K562 (cell line): ENCODE results near the gene DRAXIN. TPM values are rescaled to one million over a fixed set of nuclear protein-coding genes. Genes with fewer than 3 reads are reported as not detected.

Experiments
- ATAC-seq: fragments of 200-7000 bp; cut with Tn5 transposase; 3 replicates; pipeline ENCODE4 v1.9.1; 2020; ENCODE audit warnings: moderate library complexity
- BruUV-seq: library from RNA; stranded (reverse); fragments of 400-500 nt; replicated peaks from 2 replicates; lab custom pipeline; 2021; lab: Mats Ljungman, UMichigan
- CTCF ChIA-PET: fragments of 300-600 bp; formaldehyde crosslinking; extraction: SDS; loops from one replicate; lab custom pipeline; 2021; ENCODE audit warnings: low intra/inter-chr PET ratio; lab: Yijun Ruan, JAX
- POLR2A ChIA-PET: fragments of 300-600, 350-650 bp; sonication (Branson Sonifier 250); formaldehyde crosslinking; extraction: SDS; loops from one replicate; lab custom pipeline; 2021; ENCODE audit warnings: antibody characterized with exemption, inconsistent platforms; lab: Yijun Ruan, JAX
- DNase-seq, 4 experiments: peaks; one replicate each; pipeline versions ENCODE4 v3.0.0 to v3.0.0-alpha.2; 2011 to 2018; ENCODE audit warnings: low spot score in 3 of 4, mixed read lengths in 3 of 4; ENCODE audit errors: extremely low read depth in 1 of 4
- FAIRE-seq: peaks from 2 replicates; lab custom pipeline; 2011; peaks lifted over from hg19 to GRCh38; lab: Jason Lieb, UNC
- H2AFZ ChIP-seq: 2 replicates; pipeline ENCODE4 v1.6.0; 2011; ENCODE audit warnings: low read depth, low read length, control low read depth, inconsistent platforms
- H3K27ac ChIP-seq: fragments of 200-600 bp; 3 replicates; pipeline ENCODE4 v1.8.0; 2011; ENCODE audit warnings: low read depth, mild to moderate bottlenecking, control low read depth, inconsistent platforms, low read length, moderate library complexity, mixed read lengths; ENCODE audit errors: extremely low read depth
- H3K27me3 ChIP-seq, 2 experiments: fragments of 300-600 bp in 1 of 2; 2 replicates in 1 of 2; 3 replicates in 1 of 2; pipeline versions ENCODE4 v1.6.0 to v1.8.0; 2011; ENCODE audit warnings: inconsistent platforms in 2 of 2, low read length in 2 of 2, mild to moderate bottlenecking in 1 of 2, mixed read lengths in 1 of 2, moderate library complexity in 1 of 2; ENCODE audit not compliant: control insufficient read depth in 2 of 2, insufficient read depth in 2 of 2
- H3K36me3 ChIP-seq: fragments of 300-600 bp; 3 replicates; pipeline ENCODE4 v1.8.0; 2011; ENCODE audit warnings: mild to moderate bottlenecking, low read length, inconsistent platforms; ENCODE audit not compliant: control insufficient read depth, insufficient read depth
- H3K4me1 ChIP-seq, 2 experiments: fragments of 200-600 bp in 1 of 2; replicated peaks in 1 of 2; 2 replicates in 1 of 2; 3 replicates in 1 of 2; pipeline versions ENCODE4 v1.5.1 to v1.8.0; 2011; ENCODE audit warnings: inconsistent platforms in 2 of 2, low read length in 2 of 2, mild to moderate bottlenecking in 1 of 2, mixed read lengths in 1 of 2, moderate library complexity in 1 of 2; ENCODE audit not compliant: control insufficient read depth in 2 of 2, insufficient read depth in 2 of 2
- H3K4me2 ChIP-seq: 2 replicates; pipeline ENCODE4 v1.6.1; 2011; ENCODE audit warnings: low read length, control low read depth, inconsistent platforms, mixed read lengths; ENCODE audit not compliant: insufficient read depth
- H3K4me3 ChIP-seq: fragments of 200-600 bp; sonication (generic), shearing (Covaris generic); 2 replicates; pipeline ENCODE4 v1.5.1; 2016; ENCODE audit warnings: control low read depth, inconsistent platforms
- H3K79me2 ChIP-seq: fragments of 200-600 bp; 3 replicates; pipeline ENCODE4 v1.8.0; 2011; ENCODE audit warnings: low read length, inconsistent platforms; ENCODE audit not compliant: control insufficient read depth, insufficient read depth
- H3K9ac ChIP-seq, 2 experiments: 2 replicates each; pipeline versions ENCODE4 v1.6.0 to v1.6.1; 2011; ENCODE audit warnings: low read depth in 2 of 2, low read length in 2 of 2, control low read depth in 1 of 2, inconsistent platforms in 1 of 2, mild to moderate bottlenecking in 1 of 2, mixed read lengths in 1 of 2; ENCODE audit not compliant: insufficient read depth in 1 of 2
- H3K9me1 ChIP-seq: one replicate; pipeline ENCODE4 v1.6.0; 2011; ENCODE audit warnings: inconsistent platforms, mild to moderate bottlenecking, low read length, moderate library complexity; ENCODE audit not compliant: control insufficient read depth, insufficient read depth
- H3K9me3 ChIP-seq: replicated peaks from 2 replicates; pipeline ENCODE4 v1.5.1; 2011; ENCODE audit warnings: low read depth, low read length, inconsistent platforms; ENCODE audit not compliant: control insufficient read depth, insufficient read depth
- H4K20me1 ChIP-seq: replicated peaks from 2 replicates; pipeline ENCODE4 v1.6.1; 2011; ENCODE audit warnings: low read length, inconsistent platforms, mixed read lengths; ENCODE audit not compliant: control insufficient read depth, insufficient read depth
- BRD9 ChIP-seq: fragments of 450-650 bp; IDR thresholded peaks from 2 replicates; pipeline ENCODE4 v1.6.1; 2018; ENCODE audit warnings: low read depth; ENCODE audit not compliant: partially characterized antibody
- CBFA2T3 ChIP-seq: fragments of 450-650 bp; IDR thresholded peaks from 2 replicates; pipeline ENCODE4 v1.6.1; 2017
- HMG20A ChIP-seq: fragments of 450-650 bp; formaldehyde crosslinking; conservative IDR thresholded peaks from 2 replicates; pipeline ENCODE4 v1.4.0; 2020; ENCODE audit warnings: mild to moderate bottlenecking, mixed read lengths
- KDM5B ChIP-seq: fragments of 200-600 bp; sonication (generic); IDR thresholded peaks from 2 replicates; pipeline ENCODE4 v1.6.1; 2012; ENCODE audit warnings: low read depth, mild to moderate bottlenecking, moderate library complexity, low read length, control low read depth, inconsistent platforms; ENCODE audit not compliant: insufficient replicate concordance
- POLR2A ChIP-seq: fragments of 450-650 bp; conservative IDR thresholded peaks from 2 replicates; pipeline ENCODE4 v1.6.1; 2016
- WGBS: fragments of 100-300 bp; shearing (Covaris generic); methylation state at CpG from one replicate; pipeline ENCODE4 v1.1.6; 2016; ENCODE audit warnings: low coverage, mixed read lengths; ENCODE audit not compliant: insufficient coverage; ENCODE audit errors: missing lambda C conversion rate; 5-methylcytosine and 5-hydroxymethylcytosine counted together
- in situ Hi-C: fragments of 300-500 bp; cut with MboI; formaldehyde crosslinking; loops from 4 replicates; pipeline ENCODE4 v1.15.0; 2018; ENCODE audit warnings: inconsistent platforms, mixed read lengths
- intact Hi-C: fragments of 100-400 bp; cut with micrococcal nuclease; formaldehyde crosslinking; loops from 2 replicates; pipeline ENCODE4 v1.14.2; 2022
- polyA plus RNA-seq, 8 experiments: library from polyadenylated mRNA; depleted of rRNA in 4 of 8; stranded (reverse) in 5 of 8; unstranded in 3 of 8; fragments of >200 nt; fragmentation: Nextera tagmentation in 2 of 8; fragmentation: Illumina TruSeq in 1 of 8; extraction: Ambion mirVana in 2 of 8; extraction: Trizol in 1 of 8; gene quantifications; 2 replicates each; pipeline versions ENCODE4 v1.2.1 to v1.2.3, GENCODE V29; 2011 to 2014; ENCODE audit warnings: inconsistent platforms in 1 of 8, missing spikeins in 1 of 8
- total RNA-seq, 7 experiments: library from RNA; depleted of rRNA in 6 of 7; stranded (reverse); fragments of >200 nt in 6 of 7; fragmentation: Illumina TruSeq in 2 of 7; extraction: Trizol in 2 of 7; gene quantifications; 2 replicates each; pipeline versions ENCODE4 v1.2.1 to v1.2.3, GENCODE V29; 2011 to 2021; ENCODE audit warnings: low replicate concordance in 1 of 7
- TF ChIP-seq, protein P1 (sequence below), 2 experiments: fragments of 450-650 bp; formaldehyde crosslinking in 1 of 2; IDR thresholded peaks; 2 replicates each; pipeline versions ENCODE4 v1.4.0 to v1.6.1; 2014 to 2020; ENCODE audit warnings: mild to moderate bottlenecking in 2 of 2, borderline replicate concordance in 1 of 2, low read depth in 1 of 2
- TF ChIP-seq, protein P2 (sequence below): fragments of 450-650 bp; IDR thresholded peaks from 2 replicates; pipeline ENCODE4 v1.6.1; 2016; ENCODE audit warnings: antibody characterized with exemption

Gene DRAXIN
- total and polyA plus RNA-seq, 9 of the 15 experiments (the other 6 are each of a cell fraction or from before 2014, with no cell fraction given) = 0.01 to 0.04 (median 0.01) TPM; not detected in 6

- TF ChIP-seq HMG20A (CRISPR knock-in tag) = no peak
Observed at GRCh38 chr1:11700601-11701467, 9.3 kb downstream of the DRAXIN start (continued).

DNA sequence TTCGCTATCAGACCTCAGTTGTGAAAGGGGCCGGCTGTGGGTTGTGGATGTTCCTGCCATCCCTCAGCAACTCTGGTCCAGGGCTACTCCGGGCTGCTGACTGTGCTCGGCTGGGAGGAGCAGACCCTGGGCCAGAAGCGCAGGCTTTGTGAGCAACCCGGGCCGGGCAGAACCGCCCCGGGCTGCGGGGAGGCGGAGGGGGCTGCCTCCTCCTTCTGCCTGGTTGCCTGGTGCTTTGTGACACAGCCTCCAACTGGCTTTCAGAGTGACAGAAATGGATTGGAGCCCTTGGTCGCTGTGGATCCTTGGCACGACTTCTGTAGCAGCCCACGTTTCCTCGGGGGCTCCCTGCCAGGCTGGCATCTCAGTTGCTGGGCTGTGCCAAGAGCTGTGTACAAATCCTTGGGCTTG is 10.0 kb downstream of the DRAXIN start:
- DNase-seq = no peak
- no TSS peak for BruUV-seq
- peak overlapping the region in 1 of 2 experiments; percentile 26; a peak in 1 of 4 replicates for H3K9ac ChIP-seq
- peak overlapping the region; percentile 42; the same call in 1 of the 2 replicates for H2AFZ ChIP-seq
- no peak overlapping the region for H3K27ac ChIP-seq
- ChIA-PET CTCF (no interaction called here), POLR2A (interaction anchor here (1.4 kb wide), 1 partner anchor 26 kb away, joined by 4 read pairs; no protein-coding TSS in a partner anchor)
- FAIRE-seq = no peak
- TF ChIP-seq BRD9 (no peak), CBFA2T3 (no peak), POLR2A (no peak), KDM5B (no peak)
- TF ChIP-seq, protein P1, sequence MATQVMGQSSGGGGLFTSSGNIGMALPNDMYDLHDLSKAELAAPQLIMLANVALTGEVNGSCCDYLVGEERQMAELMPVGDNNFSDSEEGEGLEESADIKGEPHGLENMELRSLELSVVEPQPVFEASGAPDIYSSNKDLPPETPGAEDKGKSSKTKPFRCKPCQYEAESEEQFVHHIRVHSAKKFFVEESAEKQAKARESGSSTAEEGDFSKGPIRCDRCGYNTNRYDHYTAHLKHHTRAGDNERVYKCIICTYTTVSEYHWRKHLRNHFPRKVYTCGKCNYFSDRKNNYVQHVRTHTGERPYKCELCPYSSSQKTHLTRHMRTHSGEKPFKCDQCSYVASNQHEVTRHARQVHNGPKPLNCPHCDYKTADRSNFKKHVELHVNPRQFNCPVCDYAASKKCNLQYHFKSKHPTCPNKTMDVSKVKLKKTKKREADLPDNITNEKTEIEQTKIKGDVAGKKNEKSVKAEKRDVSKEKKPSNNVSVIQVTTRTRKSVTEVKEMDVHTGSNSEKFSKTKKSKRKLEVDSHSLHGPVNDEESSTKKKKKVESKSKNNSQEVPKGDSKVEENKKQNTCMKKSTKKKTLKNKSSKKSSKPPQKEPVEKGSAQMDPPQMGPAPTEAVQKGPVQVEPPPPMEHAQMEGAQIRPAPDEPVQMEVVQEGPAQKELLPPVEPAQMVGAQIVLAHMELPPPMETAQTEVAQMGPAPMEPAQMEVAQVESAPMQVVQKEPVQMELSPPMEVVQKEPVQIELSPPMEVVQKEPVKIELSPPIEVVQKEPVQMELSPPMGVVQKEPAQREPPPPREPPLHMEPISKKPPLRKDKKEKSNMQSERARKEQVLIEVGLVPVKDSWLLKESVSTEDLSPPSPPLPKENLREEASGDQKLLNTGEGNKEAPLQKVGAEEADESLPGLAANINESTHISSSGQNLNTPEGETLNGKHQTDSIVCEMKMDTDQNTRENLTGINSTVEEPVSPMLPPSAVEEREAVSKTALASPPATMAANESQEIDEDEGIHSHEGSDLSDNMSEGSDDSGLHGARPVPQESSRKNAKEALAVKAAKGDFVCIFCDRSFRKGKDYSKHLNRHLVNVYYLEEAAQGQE (IDR thresholded peaks at IDR 0.05; ENCODE audit: borderline replicate concordance) = peak; percentile 9; the same call in 1 of the 2 replicates
- TF ChIP-seq, protein P1 (CRISPR knock-in tag; IDR thresholded peaks at IDR 0.05; ENCODE audit: low read depth) = no peak
- TF ChIP-seq, protein P2, sequence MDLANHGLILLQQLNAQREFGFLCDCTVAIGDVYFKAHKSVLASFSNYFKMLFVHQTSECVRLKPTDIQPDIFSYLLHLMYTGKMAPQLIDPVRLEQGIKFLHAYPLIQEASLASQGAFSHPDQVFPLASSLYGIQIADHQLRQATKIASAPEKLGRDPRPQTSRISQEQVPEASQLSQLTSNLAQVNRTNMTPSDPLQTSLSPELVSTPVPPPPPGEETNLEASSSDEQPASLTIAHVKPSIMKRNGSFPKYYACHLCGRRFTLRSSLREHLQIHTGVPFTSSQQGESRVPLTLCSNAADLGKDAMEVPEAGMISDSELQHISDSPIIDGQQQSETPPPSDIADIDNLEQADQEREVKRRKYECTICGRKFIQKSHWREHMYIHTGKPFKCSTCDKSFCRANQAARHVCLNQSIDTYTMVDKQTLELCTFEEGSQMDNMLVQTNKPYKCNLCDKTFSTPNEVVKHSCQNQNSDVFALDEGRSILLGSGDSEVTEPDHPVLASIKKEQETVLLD = no peak
- in situ Hi-C loops (no loop called here), intact Hi-C loops (no loop called here)
- peaks cover 25 to 60% of the 10 kb centered on the region in 2 experiments; a peak in 4 of 5 replicates for H3K4me1 ChIP-seq
- H3K27me3 ChIP-seq = peaks cover 2 to 16% of the 10 kb centered on the region in 2 experiments; a peak in 3 of 5 replicates
- no peaks in the 10 kb centered on the region for H3K79me2 ChIP-seq
- no peaks in the 10 kb centered on the region for H3K9me3 ChIP-seq
- H3K36me3 ChIP-seq = no peaks in the 10 kb centered on the region
- no peaks in the 10 kb centered on the region for H4K20me1 ChIP-seq
- no peaks in the 10 kb centered on the region for H3K9me1 ChIP-seq
- H3K4me3 ChIP-seq = no peak overlapping the region
- no peak for ATAC-seq
- no peak overlapping the region; the same call in 1 of the 2 replicates for H3K4me2 ChIP-seq
- WGBS = 38% methylated on average over 15 of the region's 15 CpGs
